ENCODE data around the gene ANKRD33B.
"Not testable (repeated sequence)": the region's sequence is repeated elsewhere in the genome, so short reads cannot be mapped to it uniquely, and the experiment has no call there.

Gene ANKRD33B

GRCh38 chr5:10563945-10564837 lies at the start of gene ANKRD33B:
Gene ANKRD33B, plus strand, starts transcription at chr5:10564070. Its CDS starts 398 bp downstream, at chr5:10564468.
- peak; percentile 58 for DNase-seq (ENCODE audit: low read depth)

DNA sequence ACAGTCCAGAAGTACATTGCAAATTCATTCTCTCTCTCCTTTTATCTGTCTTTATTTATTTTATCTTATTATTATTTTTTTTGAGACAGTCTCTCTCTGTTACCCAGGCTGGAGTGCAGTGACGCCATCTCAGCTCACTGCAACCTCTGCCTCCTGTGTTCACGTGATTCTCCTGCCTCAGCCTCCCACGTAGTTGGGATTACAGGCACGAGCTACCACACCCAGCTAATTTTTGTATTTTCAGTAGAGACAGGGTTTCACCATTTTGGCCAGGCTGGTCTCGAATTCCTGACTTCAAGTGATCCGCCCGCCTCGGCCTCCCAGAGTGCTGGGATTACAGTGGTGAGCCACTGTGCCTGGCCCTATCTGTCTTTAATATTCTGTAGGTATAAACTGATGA lies 49.3 kb upstream of the ANKRD33B start:
- not testable (repeated sequence) for DNase-seq (ENCODE audit: low read depth)

GRCh38 chr5:10515492-10515891 lies 48.4 kb upstream of the ANKRD33B start:
- DNase-seq (ENCODE audit: low read depth): no peak

GRCh38 chr5:10518347-10518746 lies 45.5 kb upstream of the ANKRD33B start:
- no peak for DNase-seq (ENCODE audit: low read depth)

GRCh38 chr5:10519729-10520128 lies 44.1 kb upstream of the ANKRD33B start:
- no peak for DNase-seq (ENCODE audit: low read depth)

DNA sequence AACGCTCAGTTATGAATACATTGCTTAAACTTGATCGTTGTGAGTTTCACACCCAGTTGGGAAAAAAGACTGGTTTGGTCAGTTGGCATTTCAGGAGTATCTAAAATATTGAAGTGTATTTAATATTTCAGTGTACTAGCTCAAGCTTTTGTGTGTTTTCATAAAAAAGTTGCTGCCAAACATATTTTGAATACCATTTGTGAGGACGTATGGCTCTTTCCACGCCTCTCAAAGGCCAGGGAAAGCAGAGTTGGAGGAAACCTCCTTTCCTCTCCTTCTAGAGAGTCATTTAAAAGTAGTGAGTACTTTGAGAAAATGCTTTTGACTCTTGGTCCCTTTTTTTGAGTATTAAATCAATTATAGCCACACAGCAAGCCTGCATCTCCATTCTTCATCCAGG lies 43.2 kb upstream of the ANKRD33B start:
- no peak for DNase-seq (ENCODE audit: low read depth)

- no peak for DNase-seq (ENCODE audit: low read depth)
These were observed 42.2 kb upstream of the ANKRD33B start for GRCh38 chr5:10521466-10522223.

DNA sequence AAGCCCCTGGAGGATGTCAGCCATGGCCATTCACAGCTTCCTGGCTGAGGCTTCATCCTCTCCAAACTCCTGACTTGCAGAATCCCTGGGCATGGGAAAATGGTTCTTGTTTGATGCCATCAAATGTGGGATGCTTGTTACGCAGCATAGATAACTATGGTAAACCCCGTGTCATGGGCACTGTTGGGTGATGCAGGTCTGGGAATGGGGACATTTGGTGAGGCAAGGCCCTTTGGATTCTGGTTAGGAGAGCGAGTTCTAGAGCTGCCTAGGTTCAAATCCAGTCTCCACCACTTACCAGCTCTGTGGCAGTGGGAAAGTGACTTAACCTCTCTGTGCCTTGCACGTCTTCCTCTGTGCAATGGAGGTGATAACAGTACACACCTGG lies 41.7 kb upstream of the ANKRD33B start:
- DNase-seq (ENCODE audit: low read depth): no peak

DNA sequence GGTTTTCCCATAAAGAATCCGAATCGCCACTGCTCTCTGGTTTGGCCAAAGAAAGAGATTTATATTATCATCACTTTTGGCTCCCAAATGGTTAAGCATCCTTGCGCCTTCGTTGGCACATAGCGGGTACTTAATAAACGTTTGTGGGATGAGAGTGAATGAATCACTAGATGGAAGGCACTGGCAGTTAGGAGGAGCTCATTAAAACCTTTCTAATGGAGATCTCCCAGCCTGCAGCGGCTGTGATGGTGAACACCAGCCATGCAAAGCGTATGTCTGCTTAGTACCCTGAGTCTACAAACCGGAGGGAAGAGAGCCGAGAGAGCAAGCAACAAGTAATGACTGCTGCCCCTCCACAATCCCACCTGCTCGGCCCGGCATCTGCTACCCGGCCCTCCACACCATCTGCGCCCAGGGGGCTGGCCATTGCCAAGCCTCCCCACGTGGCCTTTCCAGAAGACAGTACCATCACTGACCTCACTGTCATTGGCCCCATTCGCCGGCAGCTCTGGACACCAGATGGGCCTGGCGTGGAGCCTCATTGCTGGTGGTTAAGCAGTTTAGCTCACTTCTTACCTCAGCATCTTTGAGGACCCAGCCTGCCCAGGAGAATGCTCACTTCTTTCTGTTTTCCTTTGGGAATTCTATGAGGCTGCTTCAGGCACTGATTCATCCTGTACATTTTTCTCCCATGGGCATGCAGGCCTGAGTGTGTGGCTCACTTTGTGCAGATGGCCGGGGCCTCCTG lies 39.3 kb upstream of the ANKRD33B start:
- DNase-seq (ENCODE audit: low read depth): no peak

- DNase-seq (ENCODE audit: low read depth): no peak
These were observed 38.8 kb upstream of the ANKRD33B start for GRCh38 chr5:10525124-10525495.

DNA sequence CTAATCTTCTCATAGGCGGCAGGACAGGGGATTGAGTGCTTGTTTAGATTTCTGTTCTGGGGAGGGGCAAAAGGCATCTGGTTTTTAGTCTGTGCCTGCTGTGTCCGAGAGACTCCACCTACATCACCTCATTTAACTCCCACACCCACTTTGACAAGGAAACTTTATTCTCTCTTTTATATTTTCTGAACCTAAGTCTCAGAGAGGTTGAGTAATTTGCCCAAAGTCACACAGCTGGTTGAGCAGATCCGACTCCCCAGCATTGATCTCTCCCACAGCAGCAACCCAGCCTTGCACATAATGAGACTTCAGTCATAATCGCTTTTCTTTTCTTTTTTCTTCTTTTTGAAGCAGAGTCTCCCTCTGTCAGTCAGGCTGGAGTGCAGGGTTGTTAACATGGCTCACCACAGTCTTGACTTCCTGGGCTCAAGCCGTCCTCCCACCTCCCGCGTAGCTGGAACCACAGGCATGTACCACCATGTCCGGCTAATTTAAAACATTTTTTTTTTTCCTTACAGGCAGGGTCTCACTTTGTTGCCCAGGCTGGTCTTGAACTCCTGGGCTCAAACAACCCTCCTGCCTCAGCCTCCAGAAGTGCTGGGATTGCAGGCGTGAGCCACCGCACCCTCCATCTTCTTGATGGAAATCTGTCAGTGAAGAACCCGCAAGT lies 36.5 kb upstream of the ANKRD33B start:
- no peak for DNase-seq (ENCODE audit: low read depth)

DNA sequence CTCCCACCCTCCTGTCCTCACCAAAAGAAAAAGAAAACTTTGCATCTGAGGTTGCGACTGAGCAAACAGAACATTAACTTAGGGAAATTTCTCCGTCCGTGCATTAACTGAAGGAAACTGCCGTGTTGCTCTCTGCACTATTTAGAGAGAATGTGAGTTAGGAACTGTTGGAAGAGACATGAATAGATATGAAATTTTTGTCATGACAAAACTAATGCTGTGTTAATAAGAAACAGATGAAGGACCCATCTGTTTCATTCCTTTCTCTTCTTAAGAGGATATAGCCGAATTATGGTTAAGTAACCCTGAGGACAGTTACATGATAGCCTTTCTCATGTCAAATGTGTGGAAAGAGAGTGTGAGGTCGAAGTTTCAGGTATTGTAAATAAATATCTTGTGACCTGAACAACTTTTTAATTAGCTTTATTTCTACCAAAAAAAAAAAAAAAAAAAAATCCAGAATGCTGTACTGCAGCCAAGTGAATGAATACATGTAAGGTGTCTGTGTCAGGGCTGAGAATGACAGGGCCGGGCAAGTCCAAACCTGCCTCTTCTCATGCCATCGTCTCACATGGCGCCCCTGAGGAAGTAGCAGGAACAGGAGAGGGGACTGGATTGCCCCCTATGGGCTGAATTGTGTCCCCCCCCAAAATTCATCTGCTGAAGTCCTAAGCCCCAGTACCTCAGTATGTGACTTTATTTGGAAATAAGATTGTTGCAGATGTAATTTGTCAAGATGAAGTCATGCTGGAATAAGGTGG lies 35.6 kb upstream of the ANKRD33B start:
- DNase-seq (ENCODE audit: low read depth): no peak

- DNase-seq (ENCODE audit: low read depth): no peak
These were observed 35.0 kb upstream of the ANKRD33B start for GRCh38 chr5:10528827-10529226.

- DNase-seq (ENCODE audit: low read depth): no peak
These were observed 33.1 kb upstream of the ANKRD33B start for GRCh38 chr5:10530601-10531320.

DNA sequence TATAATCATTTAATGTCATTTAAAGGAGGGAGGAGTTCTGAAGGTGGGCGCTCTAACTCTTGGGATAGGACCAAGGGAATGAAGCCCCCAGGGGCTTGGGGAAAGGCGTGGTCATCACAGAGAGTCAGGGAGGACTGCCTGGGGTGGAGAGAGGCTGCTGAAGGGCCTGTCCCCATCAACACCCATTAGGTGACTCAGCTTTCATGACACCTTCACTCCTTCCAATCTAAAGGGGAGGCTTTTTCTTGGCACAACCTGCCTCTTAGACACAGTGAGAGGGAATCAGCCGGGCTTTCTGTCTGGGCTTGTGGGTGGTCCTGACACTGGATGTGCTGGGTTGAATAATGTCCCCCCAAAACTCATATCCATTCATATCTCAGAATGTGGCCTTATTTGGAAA lies 31.4 kb upstream of the ANKRD33B start:
- DNase-seq (ENCODE audit: low read depth): no peak

DNA sequence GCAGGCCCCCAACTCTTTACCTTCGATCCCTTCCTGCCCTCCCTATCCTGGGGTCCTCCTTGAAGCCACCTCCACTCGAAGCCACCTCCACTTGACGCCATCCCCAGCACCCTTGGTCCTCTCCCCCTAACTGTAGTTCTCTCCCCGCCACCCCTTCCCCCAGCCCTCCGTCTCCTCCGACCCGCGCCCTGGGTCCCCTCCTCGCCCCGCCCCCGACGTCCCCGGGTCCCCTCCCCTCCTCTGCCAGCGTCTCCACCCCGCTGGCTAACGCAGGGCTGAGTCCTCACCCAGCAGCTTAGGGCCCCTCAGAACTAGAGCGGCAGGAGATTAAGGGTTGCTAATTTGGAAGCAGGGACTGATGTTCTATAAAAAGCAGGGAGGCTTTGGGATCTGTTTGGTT lies 30.6 kb upstream of the ANKRD33B start:
- DNase-seq (ENCODE audit: low read depth): no peak

DNA sequence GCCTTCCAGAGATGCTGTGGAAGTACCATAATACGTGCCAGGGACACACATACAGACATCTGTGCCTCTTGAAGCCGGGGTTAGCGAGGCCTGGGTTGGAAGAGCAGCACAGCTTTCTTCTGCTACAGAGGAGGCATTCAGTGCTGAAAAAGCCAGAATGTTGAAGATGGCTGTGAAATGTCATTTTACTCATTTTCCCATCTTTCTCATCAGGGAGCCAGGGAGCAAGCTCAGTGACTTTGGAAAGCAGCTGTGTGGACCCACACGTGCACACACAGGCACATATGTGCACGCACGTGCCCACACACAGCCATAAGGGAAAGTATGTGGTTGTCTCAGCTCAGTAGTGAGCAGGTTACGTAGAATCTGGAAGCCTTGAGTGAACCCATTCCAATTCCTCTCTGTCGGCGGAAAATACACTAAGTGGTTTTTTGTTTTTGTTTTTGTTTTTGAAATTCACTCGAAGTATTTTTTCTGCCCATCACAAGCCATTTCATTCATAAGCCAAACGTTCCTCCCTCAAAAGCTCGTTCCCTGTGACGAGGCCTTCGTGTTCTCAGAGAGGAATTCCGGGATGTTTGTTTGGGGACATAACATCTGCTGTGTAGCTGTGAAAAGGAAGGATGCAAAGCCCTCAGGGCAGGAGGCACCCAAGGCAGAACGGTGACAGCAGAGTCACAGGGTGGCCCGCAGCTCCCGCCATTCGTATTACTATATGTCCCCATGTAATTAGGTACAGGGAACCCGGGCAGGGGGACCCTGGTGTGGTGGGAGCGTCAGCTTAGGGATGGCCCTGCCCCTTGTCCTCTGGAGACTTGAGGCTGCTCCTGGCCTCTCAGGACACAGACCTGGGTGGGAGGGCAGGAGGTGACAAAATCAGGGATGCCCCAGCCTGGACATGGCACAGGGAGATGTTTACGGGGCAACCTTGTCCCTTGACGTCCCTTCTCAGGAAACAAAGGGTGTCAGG lies 29.0 kb upstream of the ANKRD33B start:
- DNase-seq (ENCODE audit: low read depth): no peak

DNA sequence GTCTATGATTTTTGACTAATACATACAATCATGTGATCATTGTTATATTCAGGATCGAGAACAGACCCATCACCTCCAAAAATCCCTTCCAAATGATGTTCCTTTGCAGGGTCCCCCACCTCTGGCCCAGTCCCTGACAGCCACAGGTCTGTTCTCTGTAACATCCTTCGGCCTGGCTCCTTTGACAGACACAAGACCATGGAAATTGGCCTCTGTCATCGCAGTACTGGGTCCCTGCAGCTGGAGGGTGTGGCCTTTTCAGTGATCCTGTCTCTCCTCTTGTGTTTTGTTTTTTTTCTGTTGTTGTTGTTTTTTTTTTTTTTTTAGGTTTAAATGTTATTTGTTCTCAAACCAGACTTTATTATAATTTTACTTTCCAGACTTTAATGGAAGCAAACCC lies 27.4 kb upstream of the ANKRD33B start:
- DNase-seq (ENCODE audit: low read depth): no peak

DNA sequence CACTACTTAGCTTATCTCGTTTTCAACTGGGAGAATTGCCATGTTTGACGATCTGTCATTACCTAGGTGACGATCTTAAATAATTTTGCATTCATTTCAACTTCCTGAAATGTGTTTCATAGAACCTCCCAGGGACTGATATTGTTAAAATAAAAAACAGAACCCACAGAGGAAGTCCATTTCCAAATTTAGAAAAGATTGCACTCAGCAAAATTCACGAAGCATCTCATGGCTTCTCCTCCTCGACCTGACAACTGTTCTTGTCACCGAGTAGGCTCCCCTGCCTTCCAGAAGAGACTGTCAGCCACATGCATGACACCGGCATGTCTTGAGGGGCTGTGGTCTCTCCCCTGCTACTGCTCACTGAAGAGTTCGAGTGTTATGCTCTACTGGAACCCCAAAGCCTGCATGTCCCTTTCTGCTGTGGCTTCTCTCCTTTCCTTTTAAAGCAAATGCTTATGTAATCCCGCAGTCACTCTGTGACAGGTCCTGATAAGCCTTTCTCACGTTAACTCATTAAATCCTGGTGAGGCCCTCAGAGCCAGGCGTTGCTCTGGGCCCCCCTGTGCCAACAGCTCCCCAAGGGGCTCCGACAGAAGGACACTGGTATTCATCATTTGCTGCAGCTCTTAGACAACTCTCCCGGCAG lies 26.8 kb upstream of the ANKRD33B start:
- no peak for DNase-seq (ENCODE audit: low read depth)
